Measurements from ENCODE around the gene A4GALT.

DNA sequence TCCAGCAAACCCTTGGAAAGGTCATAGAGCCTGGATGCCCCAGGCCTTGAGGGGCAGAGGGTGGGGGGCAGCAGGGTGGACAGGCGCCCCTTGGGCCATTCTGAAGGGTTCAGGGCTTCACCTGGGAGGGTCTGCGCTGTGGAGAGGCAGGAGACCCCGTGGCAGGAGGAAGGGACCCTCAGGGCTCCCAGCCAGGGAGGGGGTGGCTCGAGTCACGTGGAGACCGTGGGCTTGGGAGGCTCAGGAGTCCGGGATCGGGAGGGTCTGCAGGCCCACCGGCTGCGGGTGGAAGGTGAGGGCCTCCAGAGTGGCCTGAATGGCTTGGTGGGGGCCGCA lies 48.5 kb upstream of the A4GALT start:
- TF ChIP-seq EZH2phosphoT487 (IDR thresholded peaks at IDR 0.05; ENCODE audit: insufficient read depth, low read depth): no peak
- no peak for TF ChIP-seq EZH2 (IDR thresholded peaks at IDR 0.05; ENCODE audit: insufficient read depth, poor library complexity, severe bottlenecking)
